HG02623 (cell line): ENCODE results near the gene TMTC2.
"Not testable (repeated sequence)": the region's sequence is repeated elsewhere in the genome, so short reads cannot be mapped to it uniquely, and the experiment has no call there.

Experiments
- ATAC-seq: cut with Tn5 transposase; IDR thresholded peaks from one replicate; pipeline ENCODE4 v1.9.1; 2021; ENCODE audit warnings: moderate library complexity; ENCODE audit not compliant: unreplicated experiment

TMTC2 gene

DNA sequence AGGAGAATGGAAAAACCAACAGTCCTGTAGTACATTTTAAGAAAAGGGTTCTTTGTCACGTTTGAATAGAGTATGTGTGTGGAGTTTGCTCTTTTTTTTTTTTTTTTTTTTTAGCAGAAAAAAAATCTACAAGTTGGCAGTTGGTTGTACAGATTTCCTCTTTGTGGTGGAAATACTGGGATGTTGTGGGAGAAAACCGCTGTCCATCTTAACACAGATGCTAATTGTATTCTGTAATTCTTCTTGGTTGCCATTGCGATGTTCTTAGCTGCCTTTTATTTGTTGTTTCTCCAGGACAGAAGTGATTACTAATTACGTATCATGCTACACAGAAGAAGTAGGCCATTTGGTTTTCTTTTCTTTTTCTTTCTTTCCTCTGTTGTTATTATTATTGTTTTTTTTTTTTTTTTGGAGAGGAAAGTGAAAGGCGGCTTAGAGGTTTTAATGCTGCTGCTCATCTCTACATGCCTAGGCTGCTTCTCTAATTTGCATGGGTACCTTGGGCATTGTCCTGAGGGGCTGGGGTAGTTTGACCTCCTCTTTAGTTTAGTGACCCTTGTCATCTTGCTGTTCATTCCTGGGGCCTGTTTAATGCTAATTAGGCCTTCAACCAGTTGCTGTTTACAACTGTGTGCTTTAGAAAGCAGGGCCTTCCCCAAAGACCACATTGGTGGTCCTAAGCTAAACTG, 94.7 kb downstream of the TMTC2 start:
- ATAC-seq: no peak

DNA sequence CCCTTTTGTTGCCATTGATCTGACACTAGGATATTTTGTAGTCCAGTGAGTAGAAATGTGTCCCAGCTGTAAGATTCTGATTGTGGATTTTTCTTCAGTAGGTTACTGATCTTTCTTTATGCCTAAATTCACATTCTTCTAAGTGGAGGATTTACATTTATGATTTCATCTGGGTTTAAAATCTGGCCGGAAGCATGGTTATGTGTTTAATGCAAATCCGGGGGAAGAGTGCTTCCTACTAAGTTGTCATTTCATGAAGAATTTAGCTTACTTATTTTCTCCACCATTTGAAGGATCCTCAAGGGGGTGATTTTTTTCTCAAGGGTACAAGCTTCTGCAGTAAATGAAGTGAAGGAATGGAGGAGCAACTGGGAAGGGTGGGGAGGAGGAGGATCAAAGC, 96.7 kb downstream of the TMTC2 start:
- no peak for ATAC-seq

DNA sequence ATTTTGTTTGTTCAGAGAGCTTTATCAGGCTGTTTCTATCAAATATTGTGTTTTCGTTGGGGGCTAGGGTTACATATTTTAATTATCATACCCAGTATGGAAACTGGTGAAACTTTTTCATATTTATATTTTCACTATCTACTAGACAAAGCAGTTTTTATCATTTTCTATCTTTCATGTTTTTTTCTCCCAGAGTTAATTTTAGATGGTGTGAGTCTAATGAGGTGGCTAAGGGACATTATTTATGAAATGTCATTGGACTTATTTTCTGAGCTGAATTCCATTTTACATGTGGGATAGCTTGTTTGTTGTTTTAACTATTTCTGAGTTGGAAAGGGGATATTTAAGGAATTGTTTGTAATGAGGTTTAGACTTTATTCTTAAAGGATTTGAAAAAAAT, 100.3 kb downstream of the TMTC2 start:
- no peak for ATAC-seq

DNA sequence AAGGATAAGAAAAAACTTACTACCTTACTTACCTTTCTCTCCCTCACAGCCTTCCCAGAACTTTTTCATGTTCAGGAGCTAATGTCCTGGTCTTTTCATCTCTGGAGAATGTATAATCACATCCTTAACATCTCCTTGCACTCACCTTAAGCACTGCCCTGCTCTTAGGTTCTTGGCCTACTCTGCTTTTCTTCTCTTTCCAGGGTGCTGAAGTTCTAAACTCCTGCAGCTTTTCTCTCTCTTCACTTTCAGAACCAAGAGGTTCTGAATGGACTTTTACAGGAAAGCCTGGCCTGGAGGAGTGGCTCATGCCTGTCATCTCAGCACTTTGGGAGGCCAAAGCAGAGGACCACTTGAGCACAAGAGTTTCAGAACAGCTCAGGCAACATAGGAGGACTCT, 101.9 kb downstream of the TMTC2 start:
- ATAC-seq: no peak

DNA sequence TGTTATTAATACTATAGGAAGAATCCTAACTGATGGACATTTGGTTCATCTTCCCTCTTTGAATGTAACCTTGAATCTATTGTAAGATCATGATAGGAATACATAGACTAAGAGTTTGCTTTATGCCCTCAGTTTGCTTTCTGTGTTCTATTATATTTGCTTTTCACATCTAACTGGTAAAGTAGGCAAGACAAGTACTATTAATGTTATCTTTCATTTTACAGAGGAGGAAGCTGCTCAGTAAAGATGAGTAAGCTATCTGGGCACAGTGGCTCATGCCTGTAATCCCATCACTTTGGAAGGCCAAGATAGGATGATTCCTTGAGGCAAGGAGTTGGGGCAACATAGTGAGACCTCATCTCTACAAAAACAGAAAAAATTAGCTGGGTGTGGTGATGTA, 103.0 kb downstream of the TMTC2 start:
- no peak for ATAC-seq

DNA sequence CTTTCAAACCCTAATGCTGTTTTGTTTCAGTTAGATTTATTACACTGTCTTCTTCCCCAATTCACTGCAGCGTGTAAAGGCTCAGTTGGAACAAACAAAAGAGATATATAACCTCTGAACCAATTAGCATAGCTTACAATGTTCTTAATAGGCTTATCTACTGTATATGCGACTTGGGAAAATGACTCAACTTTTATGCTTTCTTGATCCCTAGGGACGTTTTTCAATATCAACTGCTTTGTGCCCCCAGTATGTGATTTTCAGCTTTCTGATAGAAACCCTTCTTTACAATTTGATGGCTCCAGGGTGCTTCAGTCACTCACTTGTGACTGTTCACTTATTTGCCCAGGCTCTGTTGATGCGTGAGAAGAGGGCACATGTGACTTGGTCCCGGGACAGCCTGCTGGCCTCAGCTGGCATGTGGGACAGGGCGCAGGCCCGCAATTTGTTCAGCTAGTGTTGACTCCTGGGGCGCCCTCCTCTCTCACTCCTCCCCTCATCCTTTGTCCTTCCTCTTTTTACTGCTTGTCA, 107.1 kb downstream of the TMTC2 start:
- ATAC-seq: no peak

DNA sequence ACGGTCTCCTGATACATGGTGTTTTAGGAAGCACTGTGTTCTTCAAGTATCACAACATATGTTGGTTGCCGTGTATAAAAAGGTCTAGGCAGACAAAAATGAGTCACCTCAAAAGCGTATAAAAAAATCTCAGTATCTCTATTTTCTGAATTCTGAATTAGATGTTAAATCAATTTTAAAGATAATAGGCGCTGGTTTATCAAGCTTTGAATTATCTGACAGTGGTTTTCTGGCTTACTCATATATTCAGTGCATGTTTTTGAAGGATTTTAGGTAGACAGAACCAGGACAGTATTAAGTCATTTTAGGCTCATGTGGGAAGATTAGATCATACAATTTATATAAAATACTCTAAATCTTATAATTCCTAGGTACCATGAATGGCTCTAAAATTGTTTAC, 110.8 kb downstream of the TMTC2 start:
- no peak for ATAC-seq

DNA sequence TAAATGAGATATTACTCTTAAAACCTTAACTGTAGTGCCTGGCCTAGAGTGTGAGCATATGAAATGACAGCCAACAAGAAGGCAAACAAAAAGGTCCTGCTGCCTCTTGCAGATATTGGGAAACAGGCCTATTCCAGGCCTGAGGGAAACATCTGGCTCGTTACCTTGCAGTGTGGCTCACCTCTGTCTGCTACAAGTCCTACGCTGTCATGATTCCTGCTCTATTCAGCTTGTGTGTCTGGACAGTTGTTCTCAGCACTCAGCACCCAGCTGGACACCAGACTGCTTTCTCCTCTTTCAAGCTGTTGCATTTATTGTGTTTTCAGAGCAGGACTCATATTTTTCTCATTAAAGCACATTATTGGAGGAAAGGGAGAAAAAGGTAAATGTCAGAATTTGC, 113.5 kb downstream of the TMTC2 start:
- no peak for ATAC-seq

DNA sequence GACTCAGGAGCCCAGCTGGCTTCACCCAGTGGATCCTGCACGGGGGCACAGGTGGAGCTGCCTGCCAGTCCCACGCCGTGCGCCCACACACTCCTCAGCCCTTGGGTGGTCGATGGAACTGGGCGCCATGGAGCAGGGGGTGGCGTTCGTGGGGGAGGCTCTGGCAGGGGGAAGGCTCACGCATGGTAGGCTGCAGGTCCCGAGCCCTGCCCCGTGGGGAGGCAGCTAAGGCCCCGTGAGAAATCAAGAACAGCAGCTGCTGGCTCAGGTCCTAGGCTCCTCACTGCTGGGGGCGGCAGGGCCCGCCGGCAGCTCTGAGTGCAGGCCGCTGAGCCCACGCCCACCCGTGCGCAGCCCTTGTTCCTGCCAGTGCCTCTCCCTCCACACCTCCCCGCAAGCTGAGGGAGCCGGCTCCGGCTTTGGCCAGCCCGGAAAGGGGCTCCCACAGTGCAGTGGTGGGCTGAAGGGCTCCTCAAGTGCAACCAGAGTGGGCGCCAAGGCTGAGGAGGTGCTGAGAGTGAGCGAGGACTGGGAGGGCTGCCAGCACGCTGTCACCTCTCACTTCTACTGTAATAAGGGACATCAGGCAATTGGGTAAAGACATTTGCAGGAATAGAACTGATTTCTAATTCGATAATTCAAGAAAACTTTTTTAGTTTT, 115.4 kb downstream of the TMTC2 start:
- no peak for ATAC-seq

DNA sequence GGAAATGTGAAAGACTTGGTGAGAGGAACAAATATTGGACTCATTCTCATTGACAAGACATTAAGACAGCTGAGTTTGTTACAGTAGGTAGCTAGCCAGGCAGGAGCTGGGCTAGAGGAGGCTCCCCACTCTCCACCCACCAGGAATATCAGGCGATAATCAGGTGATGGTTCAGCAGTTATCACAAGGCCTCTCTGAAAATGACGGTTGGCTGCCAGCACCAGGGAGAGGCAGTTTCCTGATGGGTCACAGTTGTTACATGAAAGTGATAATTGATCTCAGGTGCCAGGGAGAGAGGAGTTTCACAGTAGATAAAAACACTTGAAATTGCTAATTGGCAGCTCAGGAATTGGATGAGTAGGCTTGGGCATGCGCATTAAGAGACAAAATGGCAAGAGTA, 116.5 kb downstream of the TMTC2 start:
- no peak for ATAC-seq

DNA sequence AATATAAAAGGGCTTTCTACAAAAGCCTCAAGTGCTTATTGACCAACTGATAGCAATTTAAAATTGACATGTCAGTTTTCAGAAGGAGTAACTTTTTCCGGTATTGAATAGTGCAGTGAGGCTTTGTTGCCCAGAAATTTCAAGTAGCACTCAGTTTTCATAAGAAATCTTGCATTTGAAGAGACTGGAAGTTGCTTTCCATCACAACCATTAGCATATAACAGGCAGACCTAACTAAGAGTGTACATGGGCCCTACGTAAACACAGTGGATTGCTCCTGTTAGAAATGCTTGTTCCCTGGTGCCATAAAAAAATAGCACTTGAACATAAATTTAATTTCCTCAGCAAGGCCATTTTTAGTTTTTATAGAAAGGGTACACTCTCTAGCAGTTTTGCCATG, 117.9 kb downstream of the TMTC2 start:
- ATAC-seq: no peak

DNA sequence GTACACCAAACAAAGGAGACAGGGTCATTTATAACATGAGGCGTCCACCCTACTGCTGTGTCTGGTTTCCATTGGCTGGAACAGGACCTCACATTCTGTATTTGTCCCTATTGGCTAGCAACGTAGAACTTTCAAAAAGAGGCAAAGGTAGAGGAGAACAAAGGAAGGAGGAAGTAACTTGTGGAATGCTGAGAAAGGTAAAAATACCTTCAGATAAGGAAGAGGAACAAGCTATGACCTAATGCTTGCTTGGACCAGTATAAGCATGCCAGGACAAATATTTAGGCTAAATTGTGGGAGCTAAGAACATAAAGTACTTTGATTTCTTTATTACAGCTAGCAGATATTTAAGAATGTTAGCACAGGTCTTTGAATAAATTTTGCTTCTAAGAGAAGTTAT, 118.3 kb downstream of the TMTC2 start:
- ATAC-seq: not testable (repeated sequence)

DNA sequence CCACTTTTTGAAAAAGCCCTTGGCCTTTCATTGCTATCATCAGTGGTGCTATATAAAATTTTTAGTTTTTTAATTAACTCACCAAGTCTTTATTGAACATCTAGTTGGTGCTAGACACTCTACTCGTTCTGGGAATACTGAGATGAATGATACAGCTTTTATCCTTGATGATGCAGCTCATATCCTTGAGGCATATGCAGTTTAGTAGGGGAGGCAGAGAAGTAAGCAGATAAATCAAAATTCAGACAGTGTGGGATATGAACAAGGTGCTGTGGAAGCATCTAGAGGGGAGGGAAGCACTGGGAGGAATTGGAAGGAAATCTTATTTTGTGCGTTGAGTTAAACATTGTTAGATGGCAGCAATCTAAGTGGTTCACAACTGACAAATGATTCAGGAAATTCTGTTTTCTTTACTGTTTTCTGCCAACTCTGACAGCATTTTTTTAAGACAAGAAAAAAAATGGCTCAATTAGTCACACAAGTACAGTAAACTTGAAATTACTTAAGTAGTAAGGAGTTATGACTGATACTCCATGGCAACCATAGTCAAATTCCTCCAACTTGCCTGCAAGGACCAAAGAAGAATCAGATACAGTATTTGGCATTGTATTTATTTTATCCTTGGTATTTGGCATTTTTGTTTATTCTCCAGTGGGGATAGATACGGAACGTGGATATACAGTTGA, 119.2 kb downstream of the TMTC2 start:
- ATAC-seq: no peak

DNA sequence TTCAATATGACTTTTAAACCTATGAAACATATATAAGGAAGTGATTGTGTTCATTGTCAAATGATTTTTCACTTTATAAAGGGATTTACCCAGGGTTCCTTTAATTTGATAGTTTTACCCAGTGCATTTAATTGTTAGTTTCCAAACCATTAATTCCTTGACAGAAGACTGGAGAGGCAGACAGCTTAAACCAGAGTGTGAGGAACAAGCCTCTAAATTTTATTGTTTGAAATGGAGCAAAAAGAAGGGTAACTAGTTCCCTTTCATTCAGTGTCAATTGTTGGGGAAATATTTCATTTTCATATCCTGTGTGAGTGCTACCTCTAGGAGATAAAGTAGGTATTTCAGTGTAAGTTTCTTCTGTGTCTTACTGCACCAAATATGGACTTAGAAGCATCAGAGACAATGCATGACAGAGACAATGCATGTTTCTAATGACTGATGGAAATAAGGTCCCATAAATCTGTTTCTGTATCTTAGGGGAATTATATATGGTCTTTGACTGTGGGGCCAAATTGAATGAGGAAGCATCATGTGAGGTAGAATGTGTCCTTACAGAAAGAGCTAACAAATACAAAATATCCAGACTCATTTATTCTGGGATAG, 120.5 kb downstream of the TMTC2 start:
- no peak for ATAC-seq

DNA sequence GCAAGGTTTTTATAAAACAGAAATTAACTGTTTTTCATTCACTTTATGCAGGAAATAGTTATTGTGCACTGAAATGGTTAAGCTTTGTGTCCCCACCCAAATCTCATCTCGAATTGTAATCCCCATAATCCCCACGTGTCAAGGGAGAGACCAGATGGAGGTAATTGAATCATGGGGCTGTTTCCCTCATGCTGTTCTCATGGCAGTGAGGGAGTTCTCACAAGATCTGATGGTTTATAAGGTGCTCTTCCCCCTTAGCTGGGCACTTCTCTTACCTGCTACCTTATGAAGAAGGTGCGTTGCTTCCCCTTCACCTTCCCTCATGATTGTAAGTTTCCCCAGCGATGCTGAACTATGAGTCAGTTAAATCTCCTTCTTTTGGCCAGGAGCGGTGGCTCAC, 123.9 kb downstream of the TMTC2 start:
- no peak for ATAC-seq

DNA sequence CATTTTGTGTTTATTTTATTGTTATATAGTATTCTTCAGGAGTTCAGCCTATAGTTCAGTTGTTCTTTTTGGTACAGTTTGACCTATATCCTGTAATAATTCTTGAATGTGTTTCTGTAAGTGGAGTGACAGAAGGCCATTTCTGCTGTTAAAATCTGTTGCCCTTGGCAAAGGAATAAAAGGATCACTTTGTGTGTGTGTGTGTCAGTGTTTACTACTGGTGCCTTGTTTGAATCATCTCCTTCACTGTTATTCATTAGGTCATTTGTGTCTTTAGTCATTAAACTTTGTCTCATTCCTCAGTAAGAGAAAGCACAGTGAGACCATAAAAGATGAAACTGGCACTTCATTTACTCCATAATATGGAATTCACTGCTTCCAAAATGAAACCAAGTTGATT, 130.7 kb downstream of the TMTC2 start:
- ATAC-seq: no peak

DNA sequence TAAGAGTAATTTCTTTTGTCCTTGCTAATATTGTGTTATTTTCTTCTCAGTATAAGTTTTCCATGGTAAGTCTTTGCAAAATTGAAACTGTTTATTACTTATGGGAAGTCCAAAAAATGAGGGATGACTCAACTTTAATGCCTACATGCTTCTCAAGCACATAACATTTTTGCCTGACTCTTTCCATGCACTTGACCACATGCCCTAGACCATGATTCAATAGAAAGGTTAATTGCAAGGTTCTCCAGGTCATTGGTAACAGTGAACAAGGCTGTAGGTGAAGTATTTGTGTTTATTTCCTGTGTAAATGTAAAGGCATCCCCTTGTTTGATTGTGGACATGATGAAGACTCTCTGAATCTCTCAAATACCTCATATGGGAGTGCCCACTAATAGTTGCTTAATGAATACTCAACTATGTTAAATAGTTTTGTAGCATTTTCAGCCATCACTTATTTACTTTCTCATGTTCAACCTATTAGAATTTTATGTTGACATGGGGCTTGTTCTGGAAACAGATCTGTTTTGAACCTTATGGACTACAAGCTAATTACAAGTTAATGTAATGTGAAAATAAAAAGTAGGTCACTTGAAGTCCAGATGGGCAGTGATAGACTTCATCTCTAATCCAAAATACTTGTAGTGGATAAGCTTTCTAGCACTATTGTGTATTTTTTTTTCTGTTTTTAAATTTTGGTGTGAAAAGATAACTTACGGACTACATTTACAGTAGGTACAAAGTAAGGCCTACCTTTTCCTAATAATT, 131.7 kb downstream of the TMTC2 start:
- no peak for ATAC-seq

DNA sequence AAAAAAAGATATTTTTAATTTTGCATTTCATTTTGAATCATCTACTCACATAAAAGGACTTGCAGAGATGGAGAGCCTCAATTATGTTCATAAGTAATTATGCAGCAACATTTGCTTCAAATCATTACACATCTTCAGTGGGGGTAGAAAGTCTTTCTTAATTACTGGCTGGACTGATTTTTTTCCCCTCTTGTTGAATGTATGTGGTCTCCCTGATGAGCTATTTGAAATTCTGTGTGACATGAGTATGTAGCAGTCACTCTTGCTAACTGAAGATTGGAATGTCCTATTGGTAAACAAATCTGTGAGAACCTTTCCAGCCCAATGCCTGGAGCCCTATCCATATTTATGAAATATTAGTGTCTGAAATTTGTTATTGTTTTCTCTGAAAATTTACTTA, 139.8 kb downstream of the TMTC2 start:
- no peak for ATAC-seq

DNA sequence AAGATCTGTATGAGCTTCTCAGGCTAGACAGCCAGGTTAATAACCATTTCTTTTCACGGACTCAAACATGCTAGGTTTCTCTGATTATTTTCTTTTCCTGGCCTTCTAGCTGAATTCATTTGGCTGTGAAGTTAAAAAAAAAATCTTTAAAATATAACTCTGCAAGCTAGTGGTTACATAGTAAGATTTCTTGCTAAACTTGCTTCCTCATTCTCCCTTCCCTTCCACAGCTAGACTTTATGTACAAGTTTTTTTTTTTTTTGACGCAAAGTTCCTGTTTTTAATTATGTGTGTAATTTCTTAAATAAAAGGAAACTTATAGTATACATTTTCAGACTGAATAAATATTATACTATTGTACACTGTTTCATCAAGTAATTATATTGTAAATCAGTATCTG, 145.4 kb downstream of the TMTC2 start:
- ATAC-seq: no peak

DNA sequence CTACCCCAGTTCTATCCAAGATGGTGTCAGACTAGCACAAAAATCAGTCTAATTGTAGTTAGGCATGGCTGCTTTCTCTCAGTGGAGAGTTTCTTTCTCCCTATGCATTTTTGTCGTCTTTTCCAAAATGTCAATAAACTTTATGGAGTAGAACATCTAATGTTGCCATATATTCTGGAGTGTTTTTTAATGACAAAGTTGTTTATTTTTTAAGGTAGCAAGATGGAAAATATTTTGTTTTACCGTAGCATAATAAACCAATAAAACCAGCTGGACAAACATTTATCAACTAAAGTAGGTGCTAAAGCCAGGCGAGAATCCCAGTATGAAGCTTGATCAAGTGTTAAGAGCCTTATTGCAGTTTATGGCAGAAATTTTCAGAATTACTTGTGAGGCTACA, 146.3 kb downstream of the TMTC2 start:
- no peak for ATAC-seq

DNA sequence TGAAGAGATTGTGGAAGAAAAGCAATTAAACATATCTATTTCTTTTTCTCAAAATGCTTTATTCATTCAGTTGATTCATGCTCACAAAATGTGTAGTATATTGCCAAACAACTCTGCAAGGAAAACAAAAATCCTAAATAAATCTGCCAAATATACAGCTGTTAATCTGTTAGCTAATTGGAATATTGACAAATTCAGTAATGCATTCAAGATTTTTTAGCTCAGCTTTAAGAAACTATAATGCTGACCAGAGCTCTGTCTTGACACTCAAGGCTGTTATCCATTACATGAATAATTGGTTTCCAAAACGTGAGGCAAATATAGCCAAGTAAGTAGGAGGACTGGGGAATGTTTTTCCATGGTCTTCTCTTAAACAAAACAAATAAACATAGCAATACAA, 146.8 kb downstream of the TMTC2 start:
- no peak for ATAC-seq
